Nephron (organoid): ENCODE data around the gene GLRB.

Experiments
- H3K27ac Mint-ChIP-seq, 3 experiments: 2 replicates each; pipeline ENCODE4 v1.8.0; 2020; ENCODE audit warnings: mixed read lengths in 3 of 3, mild to moderate bottlenecking in 2 of 3, moderate library complexity in 1 of 3
- H3K27me3 Mint-ChIP-seq: 2 replicates; pipeline ENCODE4 v1.8.0; 2021; ENCODE audit warnings: low read depth, mild to moderate bottlenecking, moderate library complexity, mixed read lengths
- H3K36me3 Mint-ChIP-seq: 2 replicates; pipeline ENCODE4 v1.8.0; 2020; ENCODE audit warnings: low read depth, mixed read lengths
- H3K4me1 Mint-ChIP-seq: 2 replicates; pipeline ENCODE4 v1.8.0; 2020; ENCODE audit warnings: mixed read lengths
- H3K4me3 Mint-ChIP-seq, 3 experiments: 2 replicates each; pipeline ENCODE4 v1.8.0; 2020; ENCODE audit warnings: mild to moderate bottlenecking in 3 of 3, mixed read lengths in 3 of 3, moderate library complexity in 2 of 3
- H3K9me3 Mint-ChIP-seq: 2 replicates; pipeline ENCODE4 v1.8.0; 2020; ENCODE audit warnings: mixed read lengths
- CTCF ChIP-seq, 3 experiments: fragments of 200-600 bp; sonication (generic); IDR thresholded peaks; one replicate each; pipeline ENCODE4 v1.5.0; 2021; ENCODE audit warnings: antibody characterized with exemption in 3 of 3; ENCODE audit not compliant: unreplicated experiment in 3 of 3

The GLRB gene

GRCh38 chr4:157075401-157075800 lies 549 bp upstream of the GLRB start:
- Mint-ChIP-seq H3K27ac (no peak overlapping the region), H3K4me3 (peak overlapping the region; percentile 75 to 83 (median 83)), H3K27me3 (peaks cover 4% of the 10 kb centered on the region), H3K9me3 (no peaks in the 10 kb centered on the region), H3K4me1 (no peaks in the 10 kb centered on the region), H3K36me3 (no peaks in the 10 kb centered on the region)
- no peak for TF ChIP-seq CTCF (IDR thresholded peaks at IDR 0.05; ENCODE audit: unreplicated experiment in 3 of 3)

- peaks cover 4% of the 10 kb centered on the region for H3K27me3 Mint-ChIP-seq
- H3K27ac Mint-ChIP-seq, result no peak overlapping the region
- no peaks in the 10 kb centered on the region for H3K9me3 Mint-ChIP-seq
- no peaks in the 10 kb centered on the region for H3K36me3 Mint-ChIP-seq
- TF ChIP-seq CTCF (IDR thresholded peaks at IDR 0.05; ENCODE audit: unreplicated experiment in 3 of 3), result no peak
- peak overlapping the region; percentile 88 to 94 (median 90) for H3K4me3 Mint-ChIP-seq
- no peaks in the 10 kb centered on the region for H3K4me1 Mint-ChIP-seq
Measured at GRCh38 chr4:157076578-157076947, 613 bp downstream of the GLRB start.

- TF ChIP-seq CTCF (IDR thresholded peaks at IDR 0.05; ENCODE audit: unreplicated experiment in 3 of 3), result no peak
- Mint-ChIP-seq H3K27me3 (no peaks in the 10 kb centered on the region), H3K27ac (no peak overlapping the region), H3K4me3 (no peak overlapping the region), H3K4me1 (no peaks in the 10 kb centered on the region), H3K36me3 (no peaks in the 10 kb centered on the region), H3K9me3 (no peaks in the 10 kb centered on the region)
Measured at GRCh38 chr4:157079441-157079840, 3.5 kb downstream of the GLRB start.

- no peak overlapping the region for H3K27ac Mint-ChIP-seq
- no peaks in the 10 kb centered on the region for H3K4me1 Mint-ChIP-seq
- no peaks in the 10 kb centered on the region for H3K27me3 Mint-ChIP-seq
- no peak for TF ChIP-seq CTCF (IDR thresholded peaks at IDR 0.05; ENCODE audit: unreplicated experiment in 3 of 3)
- H3K36me3 Mint-ChIP-seq, result no peaks in the 10 kb centered on the region
- H3K4me3 Mint-ChIP-seq, result no peak overlapping the region
- H3K9me3 Mint-ChIP-seq, result no peaks in the 10 kb centered on the region
Measured at GRCh38 chr4:157080605-157081004, 4.7 kb downstream of the GLRB start.

- H3K27me3 Mint-ChIP-seq, result no peaks in the 10 kb centered on the region
- H3K4me1 Mint-ChIP-seq, result peaks cover 10% of the 10 kb centered on the region
- H3K27ac Mint-ChIP-seq, result peak overlapping the region in 2 of 3 experiments; percentile 57 to 85
- H3K36me3 Mint-ChIP-seq, result no peaks in the 10 kb centered on the region
- no peak overlapping the region for H3K4me3 Mint-ChIP-seq
- H3K9me3 Mint-ChIP-seq, result no peaks in the 10 kb centered on the region
- TF ChIP-seq CTCF (IDR thresholded peaks at IDR 0.05; ENCODE audit: unreplicated experiment in 3 of 3), result no peak
Measured at GRCh38 chr4:157095716-157096115, 19.8 kb downstream of the GLRB start.

- Mint-ChIP-seq H3K9me3 (no peaks in the 10 kb centered on the region), H3K27me3 (no peaks in the 10 kb centered on the region)
- no peak for TF ChIP-seq CTCF (IDR thresholded peaks at IDR 0.05; ENCODE audit: unreplicated experiment in 3 of 3)
Measured at GRCh38 chr4:157096439-157096838, 20.5 kb downstream of the GLRB start.

More at GRCh38 chr4:157096439-157096838, 20.5 kb downstream of the GLRB start:
- no peak overlapping the region for H3K4me3 Mint-ChIP-seq
- H3K4me1 Mint-ChIP-seq, result peaks cover 10% of the 10 kb centered on the region
- H3K36me3 Mint-ChIP-seq, result no peaks in the 10 kb centered on the region
- peak overlapping the region in 1 of 3 experiments; percentile 85 for H3K27ac Mint-ChIP-seq
